Measurements from ENCODE around the gene TMEM259. TPM values are rescaled to one million over a fixed set of nuclear protein-coding genes. Genes with fewer than 3 reads are reported as not detected.

TMEM259 gene
- total and polyA plus RNA-seq, 2 of the 13 experiments (the other 11 are each of a cell fraction or from before 2014, with no cell fraction given): 64.7 to 164 TPM

DNA sequence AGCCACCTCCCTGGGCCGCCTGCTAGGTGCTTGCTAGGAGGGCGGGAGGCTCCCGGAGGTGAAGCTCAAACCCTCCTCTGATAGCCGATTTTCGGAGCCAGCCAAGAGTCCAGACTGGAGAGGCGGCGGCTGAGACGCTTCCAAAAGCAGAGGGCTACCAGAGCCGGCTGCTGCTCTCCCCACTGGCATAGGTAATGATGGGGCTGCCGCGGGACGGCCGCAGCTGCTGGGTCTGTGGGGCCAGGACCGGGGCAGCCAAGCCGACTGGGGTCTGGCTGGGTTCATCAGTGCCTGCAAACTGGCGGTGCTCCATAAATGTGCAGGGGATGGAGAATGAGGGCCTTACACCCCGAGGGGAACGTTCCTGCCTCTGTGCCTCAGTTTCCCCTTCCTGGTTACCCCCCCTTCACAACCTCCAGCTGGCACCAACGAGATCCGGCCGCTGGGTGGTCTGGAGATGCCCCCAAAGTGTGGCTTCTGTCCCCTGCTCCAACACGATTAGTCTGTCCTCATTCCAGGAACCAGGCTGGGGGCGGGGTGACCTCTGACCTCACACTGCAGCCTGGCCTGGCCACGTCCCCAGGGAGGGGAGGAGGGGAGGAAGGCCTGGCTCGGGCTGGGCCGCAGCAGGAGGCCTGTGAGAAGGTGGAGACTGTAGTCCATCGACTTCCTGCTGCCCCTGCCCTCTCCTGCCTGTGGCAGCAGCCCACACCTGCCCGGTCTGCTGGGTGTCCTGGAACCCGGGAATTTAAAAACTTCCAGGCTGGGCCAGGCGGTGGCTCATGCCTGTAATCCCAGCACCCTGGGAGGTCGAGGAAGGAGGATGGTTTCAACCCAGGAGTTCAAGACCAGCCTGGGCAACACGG lies 40.6 kb downstream of the TMEM259 start (continued):
- TF ChIP-seq ZHX1 (CRISPR knock-in tag; IDR thresholded peaks at IDR 0.05; ENCODE audit: low read depth): peak; percentile 52; the same call in 1 of the 2 replicates
- peak; percentile 99 for TF ChIP-seq NR2F1 (CRISPR knock-in tag; IDR thresholded peaks at IDR 0.05)
- TF ChIP-seq, protein P1, sequence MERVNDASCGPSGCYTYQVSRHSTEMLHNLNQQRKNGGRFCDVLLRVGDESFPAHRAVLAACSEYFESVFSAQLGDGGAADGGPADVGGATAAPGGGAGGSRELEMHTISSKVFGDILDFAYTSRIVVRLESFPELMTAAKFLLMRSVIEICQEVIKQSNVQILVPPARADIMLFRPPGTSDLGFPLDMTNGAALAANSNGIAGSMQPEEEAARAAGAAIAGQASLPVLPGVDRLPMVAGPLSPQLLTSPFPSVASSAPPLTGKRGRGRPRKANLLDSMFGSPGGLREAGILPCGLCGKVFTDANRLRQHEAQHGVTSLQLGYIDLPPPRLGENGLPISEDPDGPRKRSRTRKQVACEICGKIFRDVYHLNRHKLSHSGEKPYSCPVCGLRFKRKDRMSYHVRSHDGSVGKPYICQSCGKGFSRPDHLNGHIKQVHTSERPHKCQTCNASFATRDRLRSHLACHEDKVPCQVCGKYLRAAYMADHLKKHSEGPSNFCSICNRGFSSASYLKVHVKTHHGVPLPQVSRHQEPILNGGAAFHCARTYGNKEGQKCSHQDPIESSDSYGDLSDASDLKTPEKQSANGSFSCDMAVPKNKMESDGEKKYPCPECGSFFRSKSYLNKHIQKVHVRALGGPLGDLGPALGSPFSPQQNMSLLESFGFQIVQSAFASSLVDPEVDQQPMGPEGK (CRISPR knock-in tag; IDR thresholded peaks at IDR 0.05): peak; percentile 95
- TF ChIP-seq ZSCAN25 (CRISPR knock-in tag; IDR thresholded peaks at IDR 0.05): peak; percentile 53; the same call in 1 of the 2 replicates
- TF ChIP-seq ZNF781 (CRISPR knock-in tag; IDR thresholded peaks at IDR 0.05; ENCODE audit: borderline replicate concordance, not compliant biosample characterization): peak; percentile 87
- TF ChIP-seq, protein P2, sequence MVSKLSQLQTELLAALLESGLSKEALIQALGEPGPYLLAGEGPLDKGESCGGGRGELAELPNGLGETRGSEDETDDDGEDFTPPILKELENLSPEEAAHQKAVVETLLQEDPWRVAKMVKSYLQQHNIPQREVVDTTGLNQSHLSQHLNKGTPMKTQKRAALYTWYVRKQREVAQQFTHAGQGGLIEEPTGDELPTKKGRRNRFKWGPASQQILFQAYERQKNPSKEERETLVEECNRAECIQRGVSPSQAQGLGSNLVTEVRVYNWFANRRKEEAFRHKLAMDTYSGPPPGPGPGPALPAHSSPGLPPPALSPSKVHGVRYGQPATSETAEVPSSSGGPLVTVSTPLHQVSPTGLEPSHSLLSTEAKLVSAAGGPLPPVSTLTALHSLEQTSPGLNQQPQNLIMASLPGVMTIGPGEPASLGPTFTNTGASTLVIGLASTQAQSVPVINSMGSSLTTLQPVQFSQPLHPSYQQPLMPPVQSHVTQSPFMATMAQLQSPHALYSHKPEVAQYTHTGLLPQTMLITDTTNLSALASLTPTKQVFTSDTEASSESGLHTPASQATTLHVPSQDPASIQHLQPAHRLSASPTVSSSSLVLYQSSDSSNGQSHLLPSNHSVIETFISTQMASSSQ (IDR thresholded peaks at IDR 0.05; ENCODE audit: low read depth): no peak
- TF ChIP-seq, protein P2 (CRISPR knock-in tag; IDR thresholded peaks at IDR 0.05; ENCODE audit: borderline replicate concordance): peak; percentile 68; the same call in 1 of the 2 replicates
- TF ChIP-seq AKAP8 (CRISPR knock-in tag; IDR thresholded peaks at IDR 0.05): peak; percentile 95
- 0 out of 2 replicates have a peak, but pooled peaks have one; percentile 86 for TF ChIP-seq ZNF619 (CRISPR knock-in tag; IDR thresholded peaks at IDR 0.05)
- TF ChIP-seq ZSCAN22 (CRISPR knock-in tag; IDR thresholded peaks at IDR 0.05): no peak
- peak; percentile 87 for TF ChIP-seq SALL1 (CRISPR knock-in tag; IDR thresholded peaks at IDR 0.05)
- no peak for TF ChIP-seq ETV6 (CRISPR knock-in tag; conservative IDR thresholded peaks at IDR 0.05)
- TF ChIP-seq ZNF317 (CRISPR knock-in tag; IDR thresholded peaks at IDR 0.05): 0 out of 2 replicates have a peak, but pooled peaks have one; percentile 58
- no peak for TF ChIP-seq MAF1 (CRISPR knock-in tag; IDR thresholded peaks at IDR 0.05; ENCODE audit: borderline replicate concordance)
- TF ChIP-seq ZNF558 (CRISPR knock-in tag; IDR thresholded peaks at IDR 0.05; ENCODE audit: borderline replicate concordance): no peak
- TF ChIP-seq NCOA2 (CRISPR knock-in tag; IDR thresholded peaks at IDR 0.05): peak; percentile 69
- TF ChIP-seq ZNF879 (CRISPR knock-in tag; IDR thresholded peaks at IDR 0.05): no peak
- no peak for TF ChIP-seq PBX2 (CRISPR knock-in tag; IDR thresholded peaks at IDR 0.05)
- peak; percentile 82 for TF ChIP-seq ZNF263 (CRISPR knock-in tag; IDR thresholded peaks at IDR 0.05)

Data from HepG2 (cell line).